Measurements from ENCODE around the gene ARHGAP1.

The ARHGAP1 gene

DNA sequence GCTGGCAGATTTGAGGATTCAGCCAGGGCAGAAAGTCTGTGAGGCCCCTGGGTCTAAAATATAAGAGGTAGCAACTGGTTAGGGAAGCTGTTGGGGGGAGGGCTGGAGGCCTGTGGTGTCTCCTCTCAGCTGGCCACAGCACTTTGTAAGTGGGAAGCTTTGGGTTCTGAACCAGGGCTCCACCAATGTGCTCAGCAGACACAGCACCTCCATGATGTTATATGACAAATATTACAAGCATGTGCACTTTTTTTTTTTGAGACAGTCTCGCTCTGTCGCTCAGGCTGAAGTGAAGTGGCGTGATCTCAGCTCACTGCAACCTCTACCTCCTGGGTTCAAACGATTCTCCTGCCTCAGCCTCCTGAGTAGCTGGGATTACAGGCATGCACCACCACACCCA is 8.0 kb downstream of the ARHGAP1 start:
- Histone ChIP-seq H3K27me3 (ENCODE audit: insufficient read depth, low read length) (no peaks in the 10 kb centered on the region), H3K36me3 (ENCODE audit: insufficient read depth, low read length) (peaks cover 29% of the 10 kb centered on the region), H3K9me3 (ENCODE audit: insufficient read depth, low read depth, low read length) (no peaks in the 10 kb centered on the region), H3K4me1 (ENCODE audit: insufficient read depth, low read length) (no peaks in the 10 kb centered on the region), H3K27ac (ENCODE audit: low read depth, low read length) (no peak overlapping the region), H3K9ac (ENCODE audit: low read depth, low read length) (no peak overlapping the region), H3K4me3 (ENCODE audit: low read length) (no peak overlapping the region)
- 95% methylated on average over 4 of the region's 4 CpGs for WGBS

DNA sequence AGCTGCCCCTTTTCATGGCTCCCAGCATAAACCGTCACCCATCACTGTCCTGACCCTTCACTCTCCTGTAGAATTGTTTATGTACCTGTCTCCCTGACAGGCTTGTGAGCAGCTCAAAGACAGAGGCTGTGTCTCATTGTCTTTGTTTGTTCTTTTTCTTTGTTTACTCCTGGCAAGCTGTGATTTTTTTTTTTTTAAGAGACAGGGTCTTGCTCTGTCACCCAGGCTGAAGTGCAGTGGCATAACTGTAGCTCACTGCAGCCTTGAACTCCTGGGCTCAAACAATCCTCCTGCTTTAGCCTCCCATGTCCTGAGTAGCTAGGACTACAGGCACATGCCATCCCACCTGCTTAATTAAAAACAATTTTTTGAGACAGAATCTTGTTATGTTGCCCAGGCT is 9.7 kb downstream of the ARHGAP1 start:
- Histone ChIP-seq H3K9ac (ENCODE audit: low read depth, low read length) (no peak overlapping the region), H3K4me1 (ENCODE audit: insufficient read depth, low read length) (no peaks in the 10 kb centered on the region), H3K36me3 (ENCODE audit: insufficient read depth, low read length) (peaks cover 30% of the 10 kb centered on the region), H3K9me3 (ENCODE audit: insufficient read depth, low read depth, low read length) (no peaks in the 10 kb centered on the region), H3K27ac (ENCODE audit: low read depth, low read length) (no peak overlapping the region), H3K4me3 (ENCODE audit: low read length) (no peak overlapping the region), H3K27me3 (ENCODE audit: insufficient read depth, low read length) (no peaks in the 10 kb centered on the region)
- WGBS: 94% methylated on average over 1 of the region's 1 CpG

- Histone ChIP-seq H3K9me3 (ENCODE audit: insufficient read depth, low read depth, low read length) (no peaks in the 10 kb centered on the region), H3K27me3 (ENCODE audit: insufficient read depth, low read length) (no peaks in the 10 kb centered on the region), H3K9ac (ENCODE audit: low read depth, low read length) (no peak overlapping the region), H3K27ac (ENCODE audit: low read depth, low read length) (no peak overlapping the region), H3K4me1 (ENCODE audit: insufficient read depth, low read length) (no peaks in the 10 kb centered on the region), H3K4me3 (ENCODE audit: low read length) (no peak overlapping the region), H3K36me3 (ENCODE audit: insufficient read depth, low read length) (peaks cover 10% of the 10 kb centered on the region)
- 94% methylated on average over 15 of the region's 15 CpGs for WGBS
These were observed 13.3 kb downstream of the ARHGAP1 start for GRCh38 chr11:46686886-46687795.

DNA sequence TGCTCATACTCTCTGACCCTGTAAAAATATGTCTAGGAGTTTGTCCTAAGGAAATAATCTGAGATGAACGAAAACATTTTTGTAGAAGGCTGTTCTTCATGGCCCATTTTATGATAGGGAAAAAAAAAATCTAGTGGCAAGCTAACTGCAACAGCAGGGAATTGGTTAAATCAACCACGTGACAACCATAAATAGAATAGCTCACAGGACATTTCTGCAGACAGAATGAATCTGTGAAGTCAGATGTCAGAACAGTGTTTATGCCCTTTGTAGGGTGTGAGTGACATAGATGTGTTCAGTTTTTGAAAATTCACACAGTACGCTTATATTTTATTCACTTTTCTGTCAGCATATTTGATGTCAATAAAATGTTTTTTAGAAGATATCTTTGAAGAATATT is 16.1 kb downstream of the ARHGAP1 start:
- Histone ChIP-seq H3K9me3 (ENCODE audit: insufficient read depth, low read depth, low read length) (no peaks in the 10 kb centered on the region), H3K27me3 (ENCODE audit: insufficient read depth, low read length) (no peaks in the 10 kb centered on the region), H3K4me1 (ENCODE audit: insufficient read depth, low read length) (no peaks in the 10 kb centered on the region), H3K36me3 (ENCODE audit: insufficient read depth, low read length) (peaks cover 19% of the 10 kb centered on the region), H3K9ac (ENCODE audit: low read depth, low read length) (no peak overlapping the region), H3K27ac (ENCODE audit: low read depth, low read length) (no peak overlapping the region), H3K4me3 (ENCODE audit: low read length) (no peak overlapping the region)
- WGBS: 100% methylated on average over 2 of the region's 3 CpGs

- peaks cover 29% of the 10 kb centered on the region for H3K36me3 ChIP-seq (ENCODE audit: insufficient read depth, low read length)
- 97% methylated on average over 10 of the region's 11 CpGs for WGBS
These were observed 17.4 kb downstream of the ARHGAP1 start for GRCh38 chr11:46682773-46683752.

DNA sequence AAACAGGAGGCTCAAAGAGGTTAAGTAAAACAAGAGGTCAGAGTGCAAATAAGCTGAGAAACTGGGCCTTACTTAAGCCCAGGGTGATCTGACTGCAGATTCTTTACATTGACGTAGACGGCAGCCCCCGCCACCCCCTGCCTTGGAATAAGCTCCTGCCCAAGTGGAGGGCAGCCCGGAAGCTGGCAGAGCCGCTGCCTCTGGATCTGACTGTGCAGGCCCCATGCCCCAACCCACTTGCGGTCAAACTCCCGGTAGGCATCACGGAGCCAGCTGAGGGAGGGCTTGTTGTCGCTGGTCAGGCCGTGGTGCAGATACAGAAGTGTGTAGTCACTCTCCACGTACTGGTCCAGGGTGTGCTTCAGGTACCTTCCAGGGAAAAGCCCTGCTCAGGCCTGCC is 18.6 kb downstream of the ARHGAP1 start:
- Histone ChIP-seq H3K9ac (ENCODE audit: low read depth, low read length) (no peak overlapping the region), H3K27ac (ENCODE audit: low read depth, low read length) (no peak overlapping the region), H3K4me3 (ENCODE audit: low read length) (no peak overlapping the region), H3K27me3 (ENCODE audit: insufficient read depth, low read length) (no peaks in the 10 kb centered on the region), H3K4me1 (ENCODE audit: insufficient read depth, low read length) (no peaks in the 10 kb centered on the region), H3K9me3 (ENCODE audit: insufficient read depth, low read depth, low read length) (no peaks in the 10 kb centered on the region), H3K36me3 (ENCODE audit: insufficient read depth, low read length) (peaks cover 25% of the 10 kb centered on the region)
- 94% methylated on average over 11 of the region's 11 CpGs for WGBS

More at GRCh38 chr11:46682773-46683752, 17.4 kb downstream of the ARHGAP1 start:
- Histone ChIP-seq H3K9ac (ENCODE audit: low read depth, low read length) (no peak overlapping the region), H3K27me3 (ENCODE audit: insufficient read depth, low read length) (no peaks in the 10 kb centered on the region), H3K4me3 (ENCODE audit: low read length) (no peak overlapping the region), H3K27ac (ENCODE audit: low read depth, low read length) (no peak overlapping the region), H3K9me3 (ENCODE audit: insufficient read depth, low read depth, low read length) (no peaks in the 10 kb centered on the region), H3K4me1 (ENCODE audit: insufficient read depth, low read length) (no peaks in the 10 kb centered on the region)

DNA sequence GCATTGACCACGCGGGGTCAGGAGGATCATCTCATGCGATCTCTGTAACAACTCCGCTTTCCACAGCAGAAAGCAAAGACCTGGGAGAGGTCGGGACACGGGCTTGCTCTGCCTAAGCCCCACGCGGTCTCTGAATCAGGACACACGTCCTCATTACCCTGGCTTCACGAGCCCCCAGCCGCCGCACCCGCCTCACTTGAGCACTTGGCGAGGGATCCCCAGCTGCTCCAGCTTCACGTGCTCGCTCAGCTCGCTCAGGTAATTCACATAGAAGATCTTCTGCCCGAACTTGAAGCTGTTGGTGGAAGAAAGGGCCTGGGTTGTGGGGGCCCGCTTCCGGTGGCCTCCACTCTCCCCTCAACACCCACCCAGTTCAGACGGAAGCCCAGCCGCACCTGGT is 19.6 kb downstream of the ARHGAP1 start:
- Histone ChIP-seq H3K4me1 (ENCODE audit: insufficient read depth, low read length) (peaks cover under 1% of the 10 kb centered on the region; the same call in 1 of the 2 replicates), H3K27me3 (ENCODE audit: insufficient read depth, low read length) (no peaks in the 10 kb centered on the region), H3K36me3 (ENCODE audit: insufficient read depth, low read length) (peaks cover 23% of the 10 kb centered on the region), H3K9ac (ENCODE audit: low read depth, low read length) (no peak overlapping the region), H3K4me3 (ENCODE audit: low read length) (no peak overlapping the region), H3K27ac (ENCODE audit: low read depth, low read length) (no peak overlapping the region), H3K9me3 (ENCODE audit: insufficient read depth, low read depth, low read length) (no peaks in the 10 kb centered on the region)
- 95% methylated on average over 22 of the region's 22 CpGs for whole genome bisulfite sequencing

GRCh38 chr11:46680164-46680760 is 20.2 kb downstream of the ARHGAP1 start:
- Histone ChIP-seq H3K4me3 (ENCODE audit: low read length) (no peak overlapping the region), H3K27me3 (ENCODE audit: insufficient read depth, low read length) (no peaks in the 10 kb centered on the region), H3K9me3 (ENCODE audit: insufficient read depth, low read depth, low read length) (no peaks in the 10 kb centered on the region), H3K27ac (ENCODE audit: low read depth, low read length) (no peak overlapping the region), H3K36me3 (ENCODE audit: insufficient read depth, low read length) (peaks cover 23% of the 10 kb centered on the region), H3K9ac (ENCODE audit: low read depth, low read length) (no peak overlapping the region), H3K4me1 (ENCODE audit: insufficient read depth, low read length) (peaks cover 7% of the 10 kb centered on the region; the same call in 1 of the 2 replicates)
- WGBS: 96% methylated on average over 21 of the region's 21 CpGs

DNA sequence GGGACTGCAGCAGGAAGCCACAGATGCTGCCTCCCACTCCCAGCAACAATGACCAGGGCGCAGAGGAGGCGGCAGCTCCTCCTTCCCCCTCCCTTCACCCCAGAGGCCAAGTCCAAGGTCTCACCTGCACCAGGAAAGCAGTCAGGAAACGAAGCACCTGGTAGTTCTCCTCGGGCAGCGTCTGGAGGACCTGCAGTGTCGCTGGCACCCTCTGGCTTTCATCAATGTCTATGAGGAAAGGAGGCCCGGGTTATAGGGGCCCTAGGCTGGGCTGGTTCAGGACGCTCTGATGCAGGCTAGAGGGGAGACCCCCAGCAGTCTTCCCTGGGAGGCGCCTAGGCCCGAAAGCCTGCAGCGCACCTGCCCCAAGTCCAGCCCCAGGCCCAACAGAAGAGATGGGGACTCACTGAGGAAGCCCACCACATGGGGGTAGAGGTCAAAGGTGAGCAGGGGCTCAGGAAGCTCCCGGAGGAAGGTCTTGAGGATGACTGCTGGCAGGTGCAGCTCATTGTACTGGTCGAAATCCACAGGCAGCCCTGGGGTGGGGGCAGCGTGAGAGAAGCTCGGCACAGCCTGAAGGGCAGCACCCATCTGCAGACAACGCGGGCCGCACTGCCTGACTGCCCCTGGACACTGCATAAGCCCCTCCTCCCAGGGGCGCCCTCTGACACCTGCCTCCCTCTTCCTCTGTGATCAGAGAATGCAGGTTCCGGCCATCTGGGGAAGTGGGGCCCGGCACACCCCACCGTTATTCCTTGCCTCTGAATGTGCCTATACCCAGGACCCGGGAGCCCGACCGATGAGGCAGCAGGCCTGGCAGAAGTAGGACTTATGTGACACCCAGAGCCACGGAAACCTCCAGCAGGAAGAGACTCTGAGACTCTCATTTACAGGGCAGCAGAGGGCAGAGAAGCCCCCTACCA is 20.9 kb downstream of the ARHGAP1 start:
- H3K9ac ChIP-seq (ENCODE audit: low read depth, low read length): no peak overlapping the region; the same call in 1 of the 2 replicates
- no peaks in the 10 kb centered on the region for H3K9me3 ChIP-seq (ENCODE audit: insufficient read depth, low read depth, low read length)
- no peak overlapping the region for H3K27ac ChIP-seq (ENCODE audit: low read depth, low read length)
- peaks cover 14% of the 10 kb centered on the region; the same call in 1 of the 2 replicates for H3K4me1 ChIP-seq (ENCODE audit: insufficient read depth, low read length)
- 96% methylated on average over 26 of the region's 26 CpGs for WGBS
- peaks cover 23% of the 10 kb centered on the region for H3K36me3 ChIP-seq (ENCODE audit: insufficient read depth, low read length)
- H3K27me3 ChIP-seq (ENCODE audit: insufficient read depth, low read length): no peaks in the 10 kb centered on the region
- no peak overlapping the region for H3K4me3 ChIP-seq (ENCODE audit: low read length)

DNA sequence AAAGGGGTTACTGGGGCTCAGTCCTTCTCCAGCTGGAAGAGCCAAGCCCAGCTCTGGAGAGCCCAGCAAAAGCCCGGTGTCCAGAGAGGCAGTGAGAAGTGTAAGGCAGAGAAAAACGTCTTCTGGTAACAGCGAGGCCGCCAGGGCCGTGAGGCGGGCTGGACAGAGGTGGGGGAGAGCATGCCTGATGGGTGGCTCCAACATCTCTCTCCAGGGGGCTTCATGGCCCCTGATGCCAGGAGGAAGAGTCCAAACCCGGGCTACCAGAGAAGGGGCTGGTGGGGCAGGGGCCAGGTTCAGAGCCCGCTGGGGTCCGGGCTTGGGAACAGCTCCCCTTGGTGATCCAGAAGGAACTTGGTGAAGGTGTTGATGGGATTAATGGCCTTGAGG is 21.7 kb downstream of the ARHGAP1 start:
- Histone ChIP-seq H3K4me1 (ENCODE audit: insufficient read depth, low read length) (peaks cover 21% of the 10 kb centered on the region; the same call in 1 of the 2 replicates), H3K27ac (ENCODE audit: low read depth, low read length) (no peak overlapping the region), H3K9me3 (ENCODE audit: insufficient read depth, low read depth, low read length) (no peaks in the 10 kb centered on the region), H3K4me3 (ENCODE audit: low read length) (no peak overlapping the region), H3K36me3 (ENCODE audit: insufficient read depth, low read length) (peaks cover 24% of the 10 kb centered on the region), H3K27me3 (ENCODE audit: insufficient read depth, low read length) (no peaks in the 10 kb centered on the region), H3K9ac (ENCODE audit: low read depth, low read length) (no peak overlapping the region)
- WGBS: 95% methylated on average over 9 of the region's 9 CpGs
